Measurements from ENCODE around the gene CNTN4.

CNTN4 gene

GRCh38 chr3:2706144-2706835 is 607.6 kb downstream of the CNTN4 start:
- Histone ChIP-seq H3K9me3 (ENCODE audit: severe bottlenecking) (no peaks in the 10 kb centered on the region), H3K27ac (no peak overlapping the region), H3K4me3 (ENCODE audit: low read depth, low read length) (no peak overlapping the region), H3K36me3 (no peaks in the 10 kb centered on the region), H3K27me3 (ENCODE audit: insufficient read depth, low read depth, severe bottlenecking) (no peaks in the 10 kb centered on the region)
- TF ChIP-seq, protein P1, sequence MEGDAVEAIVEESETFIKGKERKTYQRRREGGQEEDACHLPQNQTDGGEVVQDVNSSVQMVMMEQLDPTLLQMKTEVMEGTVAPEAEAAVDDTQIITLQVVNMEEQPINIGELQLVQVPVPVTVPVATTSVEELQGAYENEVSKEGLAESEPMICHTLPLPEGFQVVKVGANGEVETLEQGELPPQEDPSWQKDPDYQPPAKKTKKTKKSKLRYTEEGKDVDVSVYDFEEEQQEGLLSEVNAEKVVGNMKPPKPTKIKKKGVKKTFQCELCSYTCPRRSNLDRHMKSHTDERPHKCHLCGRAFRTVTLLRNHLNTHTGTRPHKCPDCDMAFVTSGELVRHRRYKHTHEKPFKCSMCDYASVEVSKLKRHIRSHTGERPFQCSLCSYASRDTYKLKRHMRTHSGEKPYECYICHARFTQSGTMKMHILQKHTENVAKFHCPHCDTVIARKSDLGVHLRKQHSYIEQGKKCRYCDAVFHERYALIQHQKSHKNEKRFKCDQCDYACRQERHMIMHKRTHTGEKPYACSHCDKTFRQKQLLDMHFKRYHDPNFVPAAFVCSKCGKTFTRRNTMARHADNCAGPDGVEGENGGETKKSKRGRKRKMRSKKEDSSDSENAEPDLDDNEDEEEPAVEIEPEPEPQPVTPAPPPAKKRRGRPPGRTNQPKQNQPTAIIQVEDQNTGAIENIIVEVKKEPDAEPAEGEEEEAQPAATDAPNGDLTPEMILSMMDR (IDR thresholded peaks at IDR 0.05; ENCODE audit: low read depth, low read length), result no peak
- no peak for DNase-seq

DNA sequence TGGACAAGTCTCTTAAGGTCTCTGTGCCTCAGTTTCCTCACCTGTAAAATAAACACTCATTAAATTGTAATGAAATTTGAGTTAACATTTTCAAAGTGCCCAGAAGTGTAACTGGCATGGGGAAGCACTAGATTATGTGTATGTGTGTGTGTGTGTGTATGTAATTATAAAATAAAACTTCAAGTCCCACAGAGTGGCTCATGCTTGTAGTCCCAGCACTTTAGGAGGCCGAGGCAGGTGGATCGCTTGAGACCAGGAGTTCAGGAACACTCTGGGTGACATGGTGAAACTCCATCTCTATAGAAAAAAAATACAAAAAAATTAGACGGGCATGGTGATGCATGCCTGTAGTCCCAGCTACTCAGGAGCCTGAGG is 608.2 kb downstream of the CNTN4 start:
- no peak overlapping the region for H3K27ac ChIP-seq
- no peaks in the 10 kb centered on the region for H3K9me3 ChIP-seq (ENCODE audit: severe bottlenecking)
- DNase-seq, result no peak
- no peaks in the 10 kb centered on the region for H3K27me3 ChIP-seq (ENCODE audit: insufficient read depth, low read depth, severe bottlenecking)
- TF ChIP-seq, protein P1 (IDR thresholded peaks at IDR 0.05; ENCODE audit: low read depth, low read length), result no peak
- H3K4me3 ChIP-seq (ENCODE audit: low read depth, low read length), result no peak overlapping the region
- H3K36me3 ChIP-seq, result no peaks in the 10 kb centered on the region

GRCh38 chr3:2711081-2711480 is 612.4 kb downstream of the CNTN4 start:
- Histone ChIP-seq H3K9me3 (ENCODE audit: severe bottlenecking) (no peaks in the 10 kb centered on the region), H3K4me3 (ENCODE audit: low read depth, low read length) (no peak overlapping the region), H3K27me3 (ENCODE audit: insufficient read depth, low read depth, severe bottlenecking) (no peaks in the 10 kb centered on the region), H3K36me3 (no peaks in the 10 kb centered on the region), H3K27ac (no peak overlapping the region)
- TF ChIP-seq, protein P1 (IDR thresholded peaks at IDR 0.05; ENCODE audit: low read depth, low read length), result no peak
- no peak for DNase-seq

DNA sequence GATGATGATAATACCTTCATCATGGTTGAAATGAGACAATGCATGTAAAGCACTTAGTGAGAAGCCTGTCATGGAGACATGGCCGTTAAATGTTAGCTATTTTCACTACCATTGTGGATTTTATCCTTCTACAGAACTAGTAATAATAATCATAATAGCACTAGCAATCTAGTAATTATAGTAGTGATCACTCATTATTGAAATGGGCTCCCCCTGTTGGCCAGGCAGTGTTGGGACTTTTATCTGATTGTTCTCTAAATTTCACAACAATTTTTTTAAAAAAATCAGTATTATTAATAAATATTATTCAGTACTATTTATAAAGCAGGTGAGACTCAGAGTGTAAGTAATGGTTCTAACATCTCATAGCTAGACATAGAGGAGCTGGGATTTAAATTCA is 615.3 kb downstream of the CNTN4 start:
- Histone ChIP-seq H3K9me3 (ENCODE audit: severe bottlenecking) (no peaks in the 10 kb centered on the region), H3K4me3 (ENCODE audit: low read depth, low read length) (no peak overlapping the region), H3K27ac (no peak overlapping the region), H3K27me3 (ENCODE audit: insufficient read depth, low read depth, severe bottlenecking) (no peaks in the 10 kb centered on the region), H3K36me3 (no peaks in the 10 kb centered on the region)
- TF ChIP-seq, protein P1 (IDR thresholded peaks at IDR 0.05; ENCODE audit: low read depth, low read length), result peak; percentile 11; the same call in 1 of the 2 replicates
- no peak for DNase-seq

DNA sequence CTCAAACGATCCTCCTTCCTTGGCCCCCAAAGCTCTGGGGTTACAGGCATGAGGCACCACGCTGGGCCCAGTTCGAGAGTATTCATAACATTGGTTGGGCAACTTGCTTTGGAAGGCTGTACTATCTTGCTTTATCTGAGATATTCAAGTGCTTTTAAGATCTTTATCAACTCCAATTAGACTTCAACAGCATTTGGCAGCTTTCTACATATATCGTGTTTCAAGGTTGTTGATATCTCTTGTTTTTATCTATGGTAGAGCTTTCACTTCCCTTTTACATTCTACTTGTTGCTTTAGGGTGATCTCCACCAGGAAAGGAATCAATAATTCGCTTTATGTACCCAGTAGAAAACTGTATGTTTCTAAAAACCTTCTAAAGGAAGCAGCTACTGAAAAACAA is 616.2 kb downstream of the CNTN4 start:
- Histone ChIP-seq H3K36me3 (no peaks in the 10 kb centered on the region), H3K27me3 (ENCODE audit: insufficient read depth, low read depth, severe bottlenecking) (no peaks in the 10 kb centered on the region), H3K4me3 (ENCODE audit: low read depth, low read length) (no peak overlapping the region), H3K27ac (no peak overlapping the region), H3K9me3 (ENCODE audit: severe bottlenecking) (no peaks in the 10 kb centered on the region)
- TF ChIP-seq, protein P1 (IDR thresholded peaks at IDR 0.05; ENCODE audit: low read depth, low read length), result no peak
- DNase-seq, result no peak

DNA sequence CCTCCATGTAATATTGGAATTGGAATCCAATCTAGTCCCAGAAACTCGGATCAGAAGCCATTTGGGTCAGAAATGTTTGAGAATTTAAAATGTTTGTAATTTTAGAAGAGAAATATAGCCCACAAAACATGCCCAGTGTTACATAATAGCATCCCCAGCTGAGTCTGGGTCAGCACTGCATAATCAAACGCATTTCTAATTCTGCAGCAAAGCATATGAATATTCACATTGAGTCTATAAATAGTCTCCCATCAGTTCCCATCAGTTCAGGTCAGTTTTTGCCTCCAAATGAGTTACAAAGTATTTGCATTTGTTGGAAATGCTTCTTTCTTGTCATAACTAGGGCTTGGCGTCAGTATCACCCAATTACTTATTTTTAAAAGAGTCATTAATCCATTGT is 628.4 kb downstream of the CNTN4 start:
- H3K36me3 ChIP-seq, result no peaks in the 10 kb centered on the region
- DNase-seq, result no peak
- no peak overlapping the region for H3K27ac ChIP-seq
- H3K9me3 ChIP-seq (ENCODE audit: severe bottlenecking), result no peaks in the 10 kb centered on the region
- H3K4me3 ChIP-seq (ENCODE audit: low read depth, low read length), result no peak overlapping the region
- H3K27me3 ChIP-seq (ENCODE audit: insufficient read depth, low read depth, severe bottlenecking), result no peaks in the 10 kb centered on the region
- TF ChIP-seq, protein P1 (IDR thresholded peaks at IDR 0.05; ENCODE audit: low read depth, low read length), result no peak
